22Rv1 (cell line): Measurements from ENCODE around the gene APBA3.
A peak's percentile ranks its signal among the peaks of the same experiment; 100 is the strongest.
"Not testable (repeated sequence)": the region's sequence is repeated elsewhere in the genome, so short reads cannot be mapped to it uniquely, and the experiment has no call there.

Experiments
- H3K27ac ChIP-seq: fragments of 450-650 bp; 2 replicates; pipeline ENCODE4 v1.5.1; 2017
- CTCF ChIP-seq: fragments of 450-650 bp; IDR thresholded peaks from 2 replicates; pipeline ENCODE4 v1.5.1; 2017; ENCODE audit warnings: mild to moderate bottlenecking
- ZFX ChIP-seq: fragments of 450-650 bp; IDR thresholded peaks from 2 replicates; pipeline ENCODE4 v1.6.1; 2017; ENCODE audit warnings: antibody characterized with exemption, borderline replicate concordance

APBA3 gene

GRCh38 chr19:3762130-3762473 lies 610 bp upstream of the APBA3 start:
- H3K27ac ChIP-seq = peak overlapping the region; percentile 92
- no peak for TF ChIP-seq CTCF
- no peak for TF ChIP-seq ZFX

- peak overlapping the region; percentile 92 for H3K27ac ChIP-seq
- TF ChIP-seq CTCF = no peak
- no peak for TF ChIP-seq ZFX
Measured at GRCh38 chr19:3760871-3761361, 576 bp downstream of the APBA3 start.

- TF ChIP-seq ZFX = no peak
- no peak for TF ChIP-seq CTCF
Measured at GRCh38 chr19:3759482-3760254, 1.8 kb downstream of the APBA3 start.

DNA sequence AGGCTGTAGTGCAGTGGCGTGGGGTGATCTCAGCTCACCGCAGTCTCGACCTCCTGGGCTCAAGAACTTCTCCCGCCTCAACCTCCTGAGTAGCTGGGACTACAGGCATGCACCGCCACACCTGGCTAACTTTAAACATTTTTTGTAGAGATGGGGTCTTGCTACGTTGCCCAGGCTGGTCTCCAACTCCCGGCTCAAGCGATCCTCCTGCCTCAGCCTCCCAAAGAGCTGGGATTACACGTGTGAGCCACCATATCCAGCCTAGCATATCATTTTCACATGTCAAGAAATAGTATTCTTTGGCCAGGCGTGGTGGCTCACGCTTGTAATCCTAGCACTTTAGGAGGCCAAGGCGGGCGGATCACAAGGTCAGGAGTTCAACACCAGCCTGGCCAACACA lies 3.2 kb downstream of the APBA3 start:
- not testable (repeated sequence) for H3K27ac ChIP-seq

More at GRCh38 chr19:3759482-3760254, 1.8 kb downstream of the APBA3 start:
- H3K27ac ChIP-seq = no peak overlapping the region

- not testable (repeated sequence) for H3K27ac ChIP-seq
Measured at GRCh38 chr19:3757705-3758104, 3.8 kb downstream of the APBA3 start.

DNA sequence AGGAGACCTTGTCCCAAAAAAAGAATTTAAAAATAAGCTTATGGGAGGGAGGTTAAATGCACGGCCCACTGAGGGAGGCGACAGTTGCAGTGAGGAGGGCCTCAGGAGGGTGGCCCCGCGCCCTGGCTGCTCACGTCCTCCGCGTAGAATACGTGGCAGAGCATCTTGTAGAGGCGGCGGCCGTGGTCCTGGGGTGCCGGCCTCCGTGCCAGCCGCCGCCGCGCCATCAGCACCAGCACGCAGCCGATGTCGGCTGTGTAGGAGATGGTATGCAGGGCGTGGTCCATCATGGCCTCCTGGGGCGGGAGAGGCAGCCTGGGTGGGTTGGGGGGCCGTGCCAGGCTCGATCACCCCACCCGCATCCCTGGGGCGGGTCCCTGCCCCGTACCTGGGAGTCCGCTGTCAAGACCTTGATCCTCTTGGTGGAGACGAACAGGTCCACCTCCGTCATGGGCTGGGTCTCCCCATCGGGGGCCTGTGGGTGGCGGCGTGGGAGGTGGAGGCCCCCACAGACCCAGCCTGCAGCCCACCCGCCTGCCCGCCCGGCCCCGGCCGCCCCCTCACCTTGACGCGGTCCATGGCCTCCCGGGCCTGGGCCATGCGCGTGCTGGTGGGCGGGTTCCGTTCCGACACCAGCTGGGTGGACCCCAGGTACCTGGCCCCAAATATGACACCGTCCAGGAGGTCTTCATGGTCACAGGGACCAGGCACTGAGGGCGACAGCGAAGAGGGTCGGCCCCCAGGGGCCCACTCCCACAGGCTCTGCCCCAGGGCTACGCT lies 7.7 kb downstream of the APBA3 start:
- no peak for TF ChIP-seq CTCF
- TF ChIP-seq ZFX = no peak
- no peak overlapping the region for H3K27ac ChIP-seq

DNA sequence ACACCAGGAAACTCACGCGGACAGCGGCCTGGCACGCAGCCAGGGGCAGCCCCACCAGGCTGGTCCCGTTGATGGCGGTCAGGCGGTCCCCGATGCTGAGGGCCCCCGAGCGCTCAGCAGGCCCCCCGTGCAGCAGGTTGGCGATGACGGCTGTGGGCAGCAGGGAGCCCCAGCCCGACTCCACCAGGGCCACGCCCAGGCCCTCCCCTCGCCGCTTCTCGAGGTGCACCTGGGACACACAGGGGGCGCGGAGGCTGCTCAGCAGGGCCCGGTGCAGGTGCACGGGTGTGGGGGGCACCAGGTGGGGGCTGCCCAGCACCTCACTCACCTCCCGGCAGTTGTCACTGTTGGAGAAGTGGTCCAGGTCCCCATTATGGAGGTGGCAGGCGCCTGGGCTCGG lies 9.0 kb downstream of the APBA3 start:
- H3K27ac ChIP-seq = no peak overlapping the region
- TF ChIP-seq CTCF = no peak
- no peak for TF ChIP-seq ZFX

- TF ChIP-seq ZFX (no peak), CTCF (no peak)
Measured at GRCh38 chr19:3751236-3751635, 10.3 kb downstream of the APBA3 start.

More at GRCh38 chr19:3751236-3751635, 10.3 kb downstream of the APBA3 start:
- no peak overlapping the region for H3K27ac ChIP-seq
